ENCODE data around the gene TMEM151A.

Gene TMEM151A

DNA sequence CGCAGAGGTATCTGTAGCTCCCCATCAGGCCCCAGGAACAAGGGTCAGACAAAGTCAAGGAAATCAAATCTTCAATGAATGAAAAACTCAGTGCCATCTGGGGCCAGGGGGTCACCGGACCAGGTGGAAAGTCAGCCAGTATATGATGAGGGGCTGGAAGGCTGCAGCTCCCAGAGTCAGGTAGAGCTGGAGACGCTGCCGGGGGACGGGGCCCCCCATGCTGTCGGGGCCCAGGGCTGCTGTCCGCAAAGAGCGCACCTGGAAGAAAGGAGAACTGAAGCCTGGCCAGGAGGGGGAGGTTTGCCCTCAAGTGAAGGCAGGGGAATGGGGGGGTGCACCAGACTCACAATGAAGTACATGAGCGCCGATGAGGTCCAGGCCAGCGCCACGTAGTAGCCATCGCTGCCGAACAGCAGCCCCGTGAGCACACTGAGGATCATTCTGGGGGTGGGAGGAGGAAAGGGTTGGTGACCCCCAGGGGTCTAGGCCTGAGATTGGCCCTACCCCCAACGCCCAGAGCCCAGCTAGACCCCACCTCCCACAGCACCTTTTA lies 7.1 kb upstream of the TMEM151A start:
- no peak for DNase-seq

- DNase-seq = no peak
These were observed 6.3 kb upstream of the TMEM151A start for GRCh38 chr11:66285250-66285947.

DNA sequence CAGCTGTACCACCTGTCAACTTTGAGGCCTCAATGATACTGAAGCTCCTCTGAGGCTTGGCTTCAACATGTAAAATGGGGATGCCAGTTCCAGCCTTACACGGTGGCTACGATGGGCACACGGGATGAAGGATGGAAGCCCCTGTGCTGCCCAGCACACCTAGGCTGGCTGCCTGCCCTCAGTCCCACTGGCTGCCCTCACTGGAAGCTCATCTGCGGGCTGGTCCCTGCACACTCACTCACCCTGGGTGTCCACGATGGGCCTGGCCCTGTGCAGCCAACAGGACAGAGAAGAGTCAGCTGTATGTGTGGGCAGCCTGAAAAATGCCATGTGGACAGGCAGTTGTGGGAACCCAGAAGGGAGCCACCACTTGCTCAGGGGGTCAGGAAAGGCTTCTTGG lies 5.0 kb upstream of the TMEM151A start:
- no peak for DNase-seq

DNA sequence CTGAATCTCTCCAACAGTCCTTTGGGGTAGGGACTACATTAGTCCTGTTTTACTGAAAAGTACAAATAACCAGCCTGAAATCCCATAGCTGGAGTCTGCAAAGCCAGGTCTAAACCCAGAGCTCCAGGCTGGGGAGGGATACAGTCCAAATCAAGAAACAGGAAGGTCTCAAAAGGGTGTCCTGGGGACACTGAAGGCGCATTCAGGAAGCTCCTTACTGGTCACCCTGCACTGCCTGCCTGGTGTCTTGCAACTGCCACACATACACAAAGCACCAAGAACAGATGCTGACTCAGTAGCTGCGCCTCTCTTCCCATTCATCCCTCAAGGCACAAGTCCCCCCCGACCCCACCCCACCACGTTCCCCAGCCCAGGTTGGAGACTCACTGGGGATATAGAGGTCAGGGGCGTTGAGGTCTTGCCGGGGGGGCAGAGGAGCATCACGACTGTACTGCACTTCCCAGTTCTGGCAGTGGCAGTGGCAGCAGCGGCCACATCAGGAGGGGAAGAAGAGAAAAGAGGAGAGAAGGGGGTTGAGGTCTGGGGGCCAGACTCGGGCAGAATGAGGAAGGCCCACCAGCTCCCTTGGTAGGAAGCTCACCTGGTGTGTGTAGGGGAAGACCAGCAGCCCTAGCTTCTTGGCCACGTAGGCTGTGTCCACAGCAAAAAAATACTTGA lies 4.3 kb upstream of the TMEM151A start:
- DNase-seq = no peak

DNA sequence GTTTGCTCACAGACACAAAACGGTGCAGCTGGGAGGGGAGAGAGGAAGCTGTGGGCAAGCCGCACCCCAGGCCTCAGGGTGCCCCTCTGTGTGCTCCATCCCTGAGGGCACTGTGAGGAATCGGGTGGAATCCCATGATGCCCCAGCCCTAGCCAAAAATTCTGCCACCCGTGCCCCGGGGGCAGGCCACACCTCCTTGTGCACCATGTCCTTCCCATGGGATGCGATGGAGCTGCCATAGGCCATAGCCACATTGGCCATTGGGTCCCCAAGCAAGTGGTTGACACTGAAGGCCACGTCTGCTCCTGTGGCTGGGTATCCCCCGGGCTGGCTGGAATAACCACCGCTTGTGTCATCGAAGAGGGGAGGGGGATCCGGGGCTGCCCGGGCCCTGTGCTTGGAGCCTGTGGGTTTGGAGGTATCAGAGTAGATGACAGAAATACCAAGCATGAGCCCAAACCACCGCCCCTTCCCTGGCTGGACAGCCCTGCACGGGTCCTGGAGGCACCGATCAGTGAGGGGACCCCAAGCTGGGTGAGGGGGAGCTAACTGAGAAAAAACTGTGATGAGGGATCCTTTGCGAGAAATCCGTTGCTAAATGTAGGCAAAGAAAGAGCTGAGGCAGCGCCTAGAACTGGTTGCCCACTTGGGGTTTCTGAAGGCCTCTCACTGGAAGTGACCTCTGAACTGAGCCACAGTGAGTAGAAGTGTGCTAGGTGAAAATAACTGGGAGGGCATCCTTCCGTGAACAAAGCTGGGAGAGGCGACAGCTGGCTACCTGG lies 3.6 kb upstream of the TMEM151A start:
- no peak for DNase-seq

DNA sequence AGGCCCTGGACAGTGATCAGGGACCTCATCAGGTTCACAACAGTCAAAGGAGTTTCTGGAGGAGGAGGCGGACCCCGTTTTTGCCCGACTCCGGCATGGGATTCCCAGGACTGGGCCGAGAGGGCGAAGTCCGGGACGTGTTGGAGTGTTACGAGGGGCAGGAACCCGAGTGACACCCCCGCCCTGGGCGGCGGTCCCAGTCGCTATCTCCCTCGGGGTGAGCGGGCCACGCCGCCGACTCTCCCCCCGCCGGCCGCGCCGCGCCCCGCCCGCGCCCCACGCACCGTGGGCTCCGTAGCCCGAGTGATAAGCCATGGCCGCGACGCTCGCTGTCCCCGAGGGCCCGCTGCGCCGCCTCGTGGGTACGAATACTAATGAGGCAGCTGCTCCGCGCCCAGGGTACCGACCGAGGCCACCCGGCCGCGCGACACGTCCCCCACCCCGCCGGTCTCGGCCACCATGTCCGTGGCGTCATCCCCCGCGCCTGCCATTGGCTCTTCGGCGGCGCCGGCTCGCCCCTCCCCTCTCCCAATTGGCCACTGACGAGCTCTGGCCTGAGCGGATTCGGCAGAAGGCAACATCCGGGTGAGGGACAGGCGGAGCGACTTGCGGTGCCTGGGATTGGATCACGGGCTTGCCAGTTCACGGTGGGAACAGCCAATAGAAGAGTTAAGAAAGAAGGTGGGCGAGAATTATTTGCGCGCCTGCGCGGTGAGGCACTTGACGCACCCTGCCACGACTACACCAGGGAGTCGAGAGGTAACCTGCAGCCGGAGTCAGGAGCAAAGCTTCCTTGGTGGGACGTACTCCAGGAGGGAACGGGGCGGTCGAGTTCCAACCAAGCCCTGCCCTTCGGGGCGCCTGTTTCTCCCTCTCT lies 2.8 kb upstream of the TMEM151A start, which contains the start of gene YIF1A:
Gene YIF1A (minus strand): TSS at position 473 of the 877 bp plus-strand sequence. CDS start 158 bp downstream, at position 315.
- peak; percentile 80 to 99 for DNase-seq

DNA sequence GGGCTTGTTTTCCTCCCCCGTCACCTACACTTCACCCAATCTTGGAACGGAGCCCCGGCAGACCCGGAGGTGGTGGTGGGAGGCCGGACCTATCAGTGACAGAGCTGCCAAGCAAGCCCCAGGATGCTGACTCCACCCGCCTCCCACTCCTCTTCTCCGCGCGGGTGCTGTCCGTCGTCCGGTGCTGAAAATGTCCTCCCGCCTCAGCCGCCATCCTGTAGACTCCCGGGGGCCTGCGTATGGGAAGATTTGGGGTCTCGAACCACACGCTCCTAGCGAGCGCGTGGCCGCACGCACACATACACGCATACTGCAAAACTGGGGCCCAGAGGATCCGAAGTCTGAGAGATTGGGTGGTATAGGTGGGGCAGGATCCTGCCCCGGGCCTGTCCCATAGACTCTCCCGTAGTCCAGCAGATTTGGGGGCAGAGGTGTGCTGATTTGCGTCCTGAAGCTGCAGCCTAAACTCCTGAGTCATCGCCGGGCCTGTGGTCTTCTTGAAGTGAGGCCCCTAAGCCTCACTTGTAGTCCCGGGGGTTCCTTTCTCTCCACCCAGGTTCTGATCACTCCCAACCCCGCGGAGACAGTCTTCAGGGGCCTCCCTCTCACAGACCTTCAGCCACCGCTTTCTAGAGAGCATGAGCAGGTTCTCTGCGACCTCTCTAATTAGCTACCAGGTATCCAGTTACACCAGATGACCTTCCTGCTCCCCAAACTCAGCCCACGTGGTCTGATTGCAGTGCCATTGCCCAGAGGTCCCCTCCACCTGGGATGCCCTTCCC lies 2.0 kb upstream of the TMEM151A start:
- peak in 1 of 2 donors; percentile 70 for DNase-seq

- no peak for DNase-seq
These were observed 1.4 kb upstream of the TMEM151A start for GRCh38 chr11:66290330-66290621.

DNA sequence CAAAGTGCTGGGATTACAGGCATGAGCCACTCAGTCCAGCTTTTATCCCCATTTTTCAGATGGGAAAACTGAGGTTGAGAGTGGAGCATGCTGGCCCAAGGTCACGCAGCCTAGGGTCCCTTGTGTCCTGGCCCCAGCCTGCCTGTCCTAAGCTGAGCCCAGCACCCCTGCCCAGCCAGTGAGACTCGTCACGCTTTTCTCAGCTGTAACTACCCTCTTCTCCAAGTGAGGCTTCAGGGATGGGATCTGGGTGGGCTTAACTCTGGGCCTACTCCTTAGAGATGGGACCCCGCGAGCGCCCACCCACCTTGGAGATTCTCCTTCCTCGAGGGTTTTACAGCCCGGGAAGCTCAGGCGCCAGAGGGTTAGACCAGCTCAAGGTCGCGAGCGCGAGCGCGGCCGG lies 390 bp upstream of the TMEM151A start:
- DNase-seq = no peak

DNA sequence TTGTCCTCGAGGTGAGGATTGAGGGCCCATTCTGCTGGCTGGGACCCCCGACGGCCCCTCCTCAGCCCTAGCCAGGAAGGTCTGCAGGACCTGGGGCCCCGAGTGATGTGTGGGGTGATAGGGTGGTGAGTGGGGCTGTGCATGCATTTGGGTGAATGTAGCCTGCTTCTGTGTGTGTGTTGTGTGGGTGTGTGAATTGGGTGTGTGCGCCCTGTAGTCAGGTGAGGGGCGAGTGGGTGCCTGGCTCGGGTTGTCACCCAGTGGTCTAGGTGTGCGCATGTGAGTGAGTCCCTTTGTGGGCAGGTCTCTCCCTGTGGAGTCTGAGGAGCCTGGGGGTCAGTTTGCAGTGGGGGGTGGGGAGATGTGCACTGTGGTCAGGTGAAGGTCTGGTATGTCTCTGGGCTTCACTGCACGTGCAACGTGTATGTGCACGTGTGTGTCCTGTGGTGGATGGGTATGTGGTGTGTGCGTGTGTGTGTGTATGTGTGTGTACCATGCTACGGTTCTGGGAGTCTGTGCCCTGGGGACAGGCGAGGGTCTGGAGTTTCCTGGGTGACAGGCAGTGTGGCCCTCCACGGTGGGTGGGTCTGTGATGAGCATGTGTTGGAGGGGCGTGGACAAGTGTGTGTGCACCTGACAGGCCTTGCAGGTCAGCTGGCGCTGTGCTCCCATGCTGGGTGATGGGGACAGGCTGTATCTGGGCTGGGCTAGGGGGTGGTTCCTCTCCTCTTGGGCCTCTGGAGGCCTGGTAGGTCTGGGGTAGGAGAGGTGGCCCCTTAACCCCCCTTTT lies 1.0 kb downstream of the TMEM151A start:
- no peak for DNase-seq

GRCh38 chr11:66293352-66293751 lies 1.7 kb downstream of the TMEM151A start:
- DNase-seq = no peak

GRCh38 chr11:66293777-66294625 lies 2.3 kb downstream of the TMEM151A start:
- no peak for DNase-seq

DNA sequence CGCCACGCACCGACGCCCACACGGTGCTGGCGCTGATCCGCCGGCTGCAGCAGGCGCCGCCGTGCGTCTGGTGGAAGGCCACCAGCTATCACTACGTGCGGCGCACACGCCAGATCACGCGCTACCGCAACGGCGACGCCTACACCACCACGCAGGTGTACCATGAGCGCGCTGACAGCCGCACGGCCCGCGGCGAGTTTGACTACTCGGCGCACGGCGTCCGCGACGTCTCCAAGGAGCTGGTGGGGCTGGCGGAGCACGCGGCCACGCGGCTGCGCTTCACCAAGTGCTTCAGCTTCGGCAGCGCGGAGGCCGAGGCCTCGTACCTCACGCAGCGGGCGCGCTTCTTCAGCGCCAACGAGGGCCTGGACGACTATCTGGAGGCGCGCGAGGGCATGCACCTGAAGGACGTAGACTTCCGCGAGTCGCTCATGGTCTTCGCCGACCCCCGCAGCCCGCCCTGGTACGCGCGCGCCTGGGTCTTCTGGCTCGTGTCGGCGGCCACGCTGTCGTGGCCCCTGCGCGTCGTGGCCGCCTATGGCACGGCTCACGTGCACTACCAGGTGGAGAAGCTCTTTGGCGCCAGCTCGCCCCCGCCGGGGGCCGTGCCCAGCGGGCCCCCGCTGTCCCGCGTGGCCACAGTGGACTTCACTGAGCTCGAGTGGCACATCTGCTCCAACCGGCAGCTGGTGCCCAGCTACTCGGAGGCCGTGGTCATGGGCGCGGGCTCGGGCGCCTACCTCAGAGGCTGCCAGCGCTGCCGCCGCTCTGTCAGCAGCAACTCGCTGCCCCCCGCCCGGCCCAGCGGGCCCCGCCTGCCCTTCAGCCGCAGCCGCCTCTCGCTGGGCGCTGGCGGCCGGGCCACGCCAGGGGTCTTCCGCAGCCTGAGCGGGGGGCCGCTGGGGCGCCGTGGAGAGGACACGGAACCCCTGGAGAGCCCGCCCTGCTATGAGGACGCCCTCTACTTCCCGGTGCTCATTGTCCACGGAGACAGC lies 3.2 kb downstream of the TMEM151A start:
- DNase-seq = no peak

- no peak for DNase-seq
These were observed 5.9 kb downstream of the TMEM151A start for GRCh38 chr11:66297610-66298009.

DNA sequence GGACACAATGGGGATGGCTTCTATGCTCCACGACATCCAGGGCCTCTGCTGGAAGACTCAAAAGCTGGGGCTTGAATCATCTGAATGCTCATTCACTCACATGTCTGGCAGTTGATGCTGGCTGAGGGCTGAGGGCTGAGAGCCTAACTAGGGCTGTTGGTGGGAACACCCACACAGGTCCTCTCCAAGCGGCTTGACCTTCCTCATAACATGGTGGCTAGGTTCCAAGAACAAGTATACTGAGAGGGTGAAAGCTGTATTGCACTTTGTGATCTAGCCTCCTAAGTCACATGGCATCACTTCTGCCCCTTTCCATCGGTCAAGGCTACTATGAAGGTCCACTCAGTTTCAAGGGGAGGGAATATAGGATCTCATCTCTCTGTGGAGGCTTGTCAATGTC lies 7.5 kb downstream of the TMEM151A start:
- no peak for DNase-seq

DNA sequence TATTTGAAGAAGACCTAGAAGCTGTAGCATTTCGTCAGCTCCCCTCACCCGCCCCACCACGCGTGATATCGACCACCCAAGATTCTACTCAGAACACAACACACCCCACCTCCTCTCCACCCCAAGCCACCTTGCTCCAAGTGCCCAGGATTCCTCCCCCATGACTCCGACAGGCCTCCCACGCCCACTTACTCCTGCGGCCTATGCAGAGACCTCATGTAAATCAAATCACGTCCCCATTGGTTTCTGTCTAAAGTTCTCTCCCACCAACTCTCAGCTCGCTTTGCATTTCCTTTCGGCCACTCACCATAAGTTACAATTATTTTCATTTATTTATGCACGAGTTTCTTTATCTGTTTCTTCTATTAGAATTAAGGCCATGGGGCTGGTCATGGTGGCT lies 11.0 kb downstream of the TMEM151A start:
- no peak for DNase-seq

- DNase-seq = no peak
These were observed 17.8 kb downstream of the TMEM151A start for GRCh38 chr11:66309475-66309874.

DNA sequence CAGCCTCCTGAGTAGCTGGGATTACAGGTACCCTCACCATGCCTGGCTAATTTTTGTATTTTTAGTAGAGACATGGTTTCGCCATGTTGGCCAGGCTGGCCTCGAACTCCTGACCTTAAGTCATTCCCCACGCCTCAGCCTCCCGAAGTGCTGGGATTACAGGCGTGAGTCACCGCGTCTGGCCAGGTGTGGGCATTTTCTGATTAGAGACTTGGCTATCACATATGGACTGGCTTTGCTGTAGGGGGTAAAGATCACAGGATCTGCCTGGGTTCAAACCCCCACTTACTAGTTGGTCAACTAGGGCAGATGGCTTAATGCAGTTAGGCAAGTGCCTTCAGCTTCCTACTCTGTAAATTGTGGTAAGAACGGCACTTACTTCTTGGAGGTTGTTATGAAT lies 18.6 kb downstream of the TMEM151A start:
- DNase-seq = no peak
